Esophagus squamous epithelium (tissue), 4 donors: Measurements from ENCODE around the gene PLCD1.
A peak's percentile ranks its signal among the peaks of the same experiment; 100 is the strongest.

Experiments
- CTCF ChIP-seq, 6 experiments: fragments of 450-650 bp in 4 of 6; fragments of 200-600 bp in 2 of 6; sonication (generic) in 2 of 6; IDR thresholded peaks; one replicate each; pipeline ENCODE4 v1.5.1; 2016 to 2019; ENCODE audit warnings: antibody characterized with exemption in 6 of 6, mild to moderate bottlenecking in 4 of 6, moderate library complexity in 4 of 6
- POLR2A ChIP-seq, 4 donors: fragments of 450-650 bp; IDR thresholded peaks; one replicate each; pipeline ENCODE4 v1.6.1; 2017; ENCODE audit warnings: antibody characterized with exemption in 4 of 4, mild to moderate bottlenecking in 4 of 4, moderate library complexity in 3 of 4

GRCh38 chr3:38003371-38003816 is 26.0 kb downstream of the PLCD1 start:
- TF ChIP-seq POLR2A (IDR thresholded peaks at IDR 0.05) (no peak), CTCF (IDR thresholded peaks at IDR 0.05) (peak; percentile 63 to 87 (median 74))
